Measurements from ENCODE around the gene PRKN. TPM values are rescaled to one million over a fixed set of nuclear protein-coding genes. Genes with fewer than 3 reads are reported as not detected.

Gene PRKN
- total RNA-seq, 1 experiment from 2014 or later = 0.46 TPM

GRCh38 chr6:161761966-161762365, 965.6 kb downstream of the PRKN start:
- no peaks in the 10 kb centered on the region for H3K9me3 ChIP-seq (ENCODE audit: control insufficient read depth, insufficient read depth, low read depth, low read length)
- CTCF ChIA-PET = no interaction called here

GRCh38 chr6:161755080-161755479, 972.5 kb downstream of the PRKN start:
- Histone ChIP-seq H3K36me3 (ENCODE audit: control insufficient read depth, insufficient read depth, low read length) (no peaks in the 10 kb centered on the region), H3K27ac (ENCODE audit: low read length) (no peak overlapping the region), H3K27me3 (ENCODE audit: control insufficient read depth, insufficient read depth, low read length) (no peaks in the 10 kb centered on the region), H3K4me3 (ENCODE audit: low read depth in 2 of 2, low read length in 2 of 2) (no peak overlapping the region), H3K4me1 (ENCODE audit: control insufficient read depth, insufficient read depth, low read length) (no peaks in the 10 kb centered on the region), H3K9me3 (ENCODE audit: control insufficient read depth, insufficient read depth, low read depth, low read length) (no peaks in the 10 kb centered on the region)
- ATAC-seq = no peak
- BruUV-seq (replicated peaks) = no TSS peak
- intact Hi-C loops (cut with micrococcal nuclease; ENCODE audit: unreplicated experiment) (no loop called here), in situ Hi-C loops (cut with HindIII; ENCODE audit: low pct_unique_long_range_greater_than_20kb, low sequenced_read_pairs) (no loop called here)
- DNase-seq (ENCODE audit: low read depth, low spot score) = no peak
- ChIA-PET CTCF (no interaction called here), POLR2A (no interaction called here)
- no peak for TF ChIP-seq POLR2AphosphoS5 (IDR thresholded peaks at IDR 0.05; ENCODE audit: low read depth, low read length)
- no peak for TF ChIP-seq SIN3A (IDR thresholded peaks at IDR 0.05; ENCODE audit: borderline replicate concordance, insufficient read depth, low read depth, low read length)
- no peak for TF ChIP-seq REST (IDR thresholded peaks at IDR 0.05; ENCODE audit: insufficient read depth in 1 of 2, low read depth in 2 of 2, low read length in 1 of 2)
- no peak for TF ChIP-seq CTCF (IDR thresholded peaks at IDR 0.05)
- no peak for TF ChIP-seq TCF7L2 (IDR thresholded peaks at IDR 0.05; ENCODE audit: low read depth, low read length)

More at GRCh38 chr6:161761966-161762365, 965.6 kb downstream of the PRKN start:
- intact Hi-C loops (cut with micrococcal nuclease; ENCODE audit: unreplicated experiment) (no loop called here), in situ Hi-C loops (cut with HindIII; ENCODE audit: low pct_unique_long_range_greater_than_20kb, low sequenced_read_pairs) (no loop called here)
- DNase-seq (ENCODE audit: low read depth, low spot score) = no peak
- ATAC-seq = no peak
- no peak overlapping the region for H3K27ac ChIP-seq (ENCODE audit: low read length)
- H3K27me3 ChIP-seq (ENCODE audit: control insufficient read depth, insufficient read depth, low read length) = no peaks in the 10 kb centered on the region
- no peaks in the 10 kb centered on the region for H3K4me1 ChIP-seq (ENCODE audit: control insufficient read depth, insufficient read depth, low read length)
- POLR2A ChIA-PET = no interaction called here
- no peaks in the 10 kb centered on the region for H3K36me3 ChIP-seq (ENCODE audit: control insufficient read depth, insufficient read depth, low read length)
- TF ChIP-seq TCF7L2 (IDR thresholded peaks at IDR 0.05; ENCODE audit: low read depth, low read length) (no peak), SIN3A (IDR thresholded peaks at IDR 0.05; ENCODE audit: borderline replicate concordance, insufficient read depth, low read depth, low read length) (no peak), POLR2AphosphoS5 (IDR thresholded peaks at IDR 0.05; ENCODE audit: low read depth, low read length) (no peak), REST (IDR thresholded peaks at IDR 0.05; ENCODE audit: insufficient read depth in 1 of 2, low read depth in 2 of 2, low read length in 1 of 2) (no peak), CTCF (IDR thresholded peaks at IDR 0.05) (no peak)
- BruUV-seq (replicated peaks) = no TSS peak
- H3K4me3 ChIP-seq (ENCODE audit: low read depth in 2 of 2, low read length in 2 of 2) = no peak overlapping the region
